ENCODE data around the gene RNF167.

RNF167 gene

DNA sequence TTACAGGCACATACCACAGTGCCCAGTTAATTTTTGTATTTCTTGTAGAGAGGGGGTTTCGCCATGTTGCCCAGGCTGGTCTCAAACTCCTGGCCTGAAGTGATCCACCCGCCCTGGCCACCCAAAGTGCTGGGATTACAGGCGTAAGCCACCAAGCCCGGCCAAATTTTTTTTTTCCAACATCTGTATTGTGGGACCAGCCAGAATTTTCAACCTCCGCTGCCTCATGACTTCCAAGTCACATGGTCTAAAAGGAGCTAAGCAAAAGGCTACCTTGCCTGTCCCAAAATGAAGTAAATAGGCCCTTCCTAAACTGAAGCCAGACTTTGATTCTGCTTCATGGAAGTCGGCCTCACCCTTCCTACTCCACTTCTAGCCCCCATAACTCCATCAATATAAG lies 31.8 kb downstream of the RNF167 start:
- DNase-seq (ENCODE audit: low read depth) = no peak
- no peak overlapping the region for H3K4me3 ChIP-seq (ENCODE audit: low read length)
- TF ChIP-seq, protein P1, sequence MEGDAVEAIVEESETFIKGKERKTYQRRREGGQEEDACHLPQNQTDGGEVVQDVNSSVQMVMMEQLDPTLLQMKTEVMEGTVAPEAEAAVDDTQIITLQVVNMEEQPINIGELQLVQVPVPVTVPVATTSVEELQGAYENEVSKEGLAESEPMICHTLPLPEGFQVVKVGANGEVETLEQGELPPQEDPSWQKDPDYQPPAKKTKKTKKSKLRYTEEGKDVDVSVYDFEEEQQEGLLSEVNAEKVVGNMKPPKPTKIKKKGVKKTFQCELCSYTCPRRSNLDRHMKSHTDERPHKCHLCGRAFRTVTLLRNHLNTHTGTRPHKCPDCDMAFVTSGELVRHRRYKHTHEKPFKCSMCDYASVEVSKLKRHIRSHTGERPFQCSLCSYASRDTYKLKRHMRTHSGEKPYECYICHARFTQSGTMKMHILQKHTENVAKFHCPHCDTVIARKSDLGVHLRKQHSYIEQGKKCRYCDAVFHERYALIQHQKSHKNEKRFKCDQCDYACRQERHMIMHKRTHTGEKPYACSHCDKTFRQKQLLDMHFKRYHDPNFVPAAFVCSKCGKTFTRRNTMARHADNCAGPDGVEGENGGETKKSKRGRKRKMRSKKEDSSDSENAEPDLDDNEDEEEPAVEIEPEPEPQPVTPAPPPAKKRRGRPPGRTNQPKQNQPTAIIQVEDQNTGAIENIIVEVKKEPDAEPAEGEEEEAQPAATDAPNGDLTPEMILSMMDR (IDR thresholded peaks at IDR 0.05; ENCODE audit: insufficient read depth, low read depth, low read length, missing control alignments) = no peak

DNA sequence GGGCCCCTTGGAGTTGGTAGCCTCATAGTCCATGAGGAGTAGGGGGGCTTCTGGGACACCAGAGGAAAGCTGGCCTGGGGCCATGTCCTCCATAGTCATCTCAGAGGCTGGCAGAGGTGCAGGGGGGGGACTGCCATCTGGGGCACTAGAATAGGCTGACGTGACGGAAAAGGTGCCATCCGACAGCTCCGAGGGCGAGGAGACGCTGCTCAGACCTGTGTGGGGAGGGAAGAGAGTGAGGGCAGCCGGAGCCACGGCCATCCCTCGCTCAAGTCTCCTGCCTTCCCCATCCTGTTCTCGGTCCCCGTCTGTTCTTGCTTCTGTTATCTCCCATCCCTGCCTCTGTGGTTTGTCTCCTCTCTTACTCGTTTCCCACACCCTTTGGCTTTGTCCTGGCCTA lies 32.3 kb downstream of the RNF167 start:
- H3K4me3 ChIP-seq (ENCODE audit: low read length) = no peak overlapping the region
- DNase-seq (ENCODE audit: low read depth) = no peak
- TF ChIP-seq, protein P1 (IDR thresholded peaks at IDR 0.05; ENCODE audit: insufficient read depth, low read depth, low read length, missing control alignments) = no peak

DNA sequence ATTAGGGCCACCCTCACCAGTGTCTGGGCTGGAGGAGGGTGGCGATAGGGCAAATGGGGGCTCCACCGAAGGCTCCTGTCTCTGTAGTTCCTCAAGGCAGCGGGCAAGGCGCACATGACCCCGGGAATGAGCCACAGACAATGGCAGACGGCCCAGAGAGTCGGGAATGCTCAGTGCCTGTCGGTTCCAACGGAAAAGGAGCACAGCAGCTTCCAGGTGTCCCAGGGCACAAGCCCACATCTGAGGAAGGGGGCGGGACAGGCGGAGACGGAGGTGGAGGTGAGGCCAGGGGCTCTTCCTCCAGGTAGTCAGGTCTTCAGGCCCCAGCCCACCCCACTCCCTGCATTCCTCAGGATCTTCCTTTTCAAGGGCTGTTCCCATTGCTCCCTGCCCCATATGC lies 32.7 kb downstream of the RNF167 start:
- H3K4me3 ChIP-seq (ENCODE audit: low read length) = no peak overlapping the region
- DNase-seq (ENCODE audit: low read depth) = no peak
- TF ChIP-seq, protein P1 (IDR thresholded peaks at IDR 0.05; ENCODE audit: insufficient read depth, low read depth, low read length, missing control alignments) = no peak

DNA sequence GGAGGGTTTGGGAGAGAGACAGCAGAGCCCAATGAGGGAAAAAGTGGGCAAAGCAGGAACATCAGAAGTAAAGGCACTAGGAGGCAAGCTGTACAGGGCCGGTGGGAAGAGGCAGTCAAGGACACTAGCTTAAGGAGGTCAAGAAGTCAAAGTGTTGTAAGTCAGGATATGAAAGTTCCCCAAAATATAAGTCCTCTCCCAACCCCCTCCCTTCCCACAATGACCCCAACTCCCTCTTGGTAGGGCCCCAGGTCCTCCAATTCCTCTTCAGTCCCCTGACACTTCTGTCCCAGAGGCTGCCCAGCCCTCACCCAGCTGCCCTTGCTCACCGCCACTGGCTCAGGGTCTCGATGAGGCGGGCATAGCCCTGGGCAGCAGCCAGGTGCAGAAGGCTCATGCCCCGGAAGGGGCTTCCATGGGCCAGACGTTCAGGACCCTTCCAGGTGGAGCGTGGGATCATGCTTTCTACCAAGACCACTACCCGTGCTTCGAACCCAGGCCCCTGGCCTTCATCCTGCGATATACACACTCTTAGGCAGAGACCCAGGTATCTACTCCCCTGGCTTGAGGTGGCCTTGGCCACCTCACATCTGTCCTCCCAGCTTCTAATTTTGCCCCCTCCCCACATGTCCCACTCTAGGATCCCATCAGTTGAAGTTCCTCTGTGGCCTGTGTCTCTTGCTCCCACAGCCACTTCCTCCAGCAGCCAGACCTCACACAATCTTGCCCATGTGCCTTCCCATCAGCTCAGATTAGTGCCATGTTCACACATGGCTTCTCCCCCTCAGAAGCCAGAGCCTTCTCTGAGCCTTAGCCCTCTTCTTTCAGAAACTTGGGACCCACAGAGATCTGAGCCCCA lies 33.4 kb downstream of the RNF167 start:
- TF ChIP-seq, protein P1 (IDR thresholded peaks at IDR 0.05; ENCODE audit: insufficient read depth, low read depth, low read length, missing control alignments) = no peak
- DNase-seq (ENCODE audit: low read depth) = no peak
- no peak overlapping the region for H3K4me3 ChIP-seq (ENCODE audit: low read length)

DNA sequence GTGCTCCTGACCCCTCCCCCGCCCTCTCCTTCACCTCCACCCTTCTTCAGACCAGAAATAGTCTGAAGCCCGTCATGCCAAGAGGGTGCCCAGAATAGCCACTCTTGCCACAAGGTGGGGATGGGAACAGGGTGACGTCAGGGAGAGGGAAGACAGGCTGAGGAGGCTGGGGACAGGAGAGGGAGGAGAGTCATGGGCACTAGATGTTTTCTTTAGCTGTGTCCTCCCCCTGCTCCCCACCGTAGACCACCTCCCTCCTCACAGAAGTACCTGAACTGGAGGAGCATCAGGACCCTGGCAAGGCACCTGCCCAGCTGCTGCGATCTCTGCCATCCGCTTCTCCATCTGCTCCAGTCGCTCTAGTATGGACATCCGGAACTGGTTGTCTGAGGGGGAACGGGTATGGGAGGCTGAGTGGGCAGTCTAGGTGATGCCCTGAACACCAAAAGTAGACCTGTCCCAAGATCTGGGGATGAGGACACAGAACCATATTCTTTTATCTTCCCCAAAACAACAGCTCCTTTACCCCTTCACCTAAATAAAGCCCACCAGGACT lies 34.1 kb downstream of the RNF167 start:
- TF ChIP-seq, protein P1 (IDR thresholded peaks at IDR 0.05; ENCODE audit: insufficient read depth, low read depth, low read length, missing control alignments) = no peak
- no peak overlapping the region for H3K4me3 ChIP-seq (ENCODE audit: low read length)
- no peak for DNase-seq (ENCODE audit: low read depth)

DNA sequence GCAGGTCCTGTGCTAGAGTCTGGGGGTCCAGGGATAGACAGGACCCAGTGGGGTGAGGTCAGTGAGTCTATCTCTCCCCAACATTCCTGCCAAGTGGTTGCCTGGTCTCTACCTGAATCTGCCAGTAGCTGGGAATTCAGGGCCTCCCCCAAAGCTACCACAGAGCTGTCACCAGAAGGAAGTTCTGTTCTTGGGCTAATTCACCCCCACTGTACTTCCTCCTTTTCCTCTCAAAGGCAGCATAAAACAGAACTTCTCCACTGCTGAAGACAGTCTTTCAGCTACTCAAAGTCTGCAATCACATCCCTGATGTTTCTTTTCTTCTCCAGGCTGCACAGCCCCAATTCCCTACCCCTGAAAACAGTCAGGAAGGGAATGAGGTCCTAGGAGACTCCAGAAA lies 38.7 kb downstream of the RNF167 start:
- no peak for DNase-seq (ENCODE audit: low read depth)
- H3K4me3 ChIP-seq (ENCODE audit: low read length) = no peak overlapping the region
- TF ChIP-seq, protein P1 (IDR thresholded peaks at IDR 0.05; ENCODE audit: insufficient read depth, low read depth, low read length, missing control alignments) = no peak
